ENCODE results near the gene AP2S1. TPM values are rescaled to one million over a fixed set of nuclear protein-coding genes. Genes with fewer than 3 reads are reported as not detected.
"Not testable (repeated sequence)": the region's sequence is repeated elsewhere in the genome, so short reads cannot be mapped to it uniquely, and the experiment has no call there.

Gene AP2S1
- total RNA-seq, 1 donor from 2014 or later: 77.3 TPM

DNA sequence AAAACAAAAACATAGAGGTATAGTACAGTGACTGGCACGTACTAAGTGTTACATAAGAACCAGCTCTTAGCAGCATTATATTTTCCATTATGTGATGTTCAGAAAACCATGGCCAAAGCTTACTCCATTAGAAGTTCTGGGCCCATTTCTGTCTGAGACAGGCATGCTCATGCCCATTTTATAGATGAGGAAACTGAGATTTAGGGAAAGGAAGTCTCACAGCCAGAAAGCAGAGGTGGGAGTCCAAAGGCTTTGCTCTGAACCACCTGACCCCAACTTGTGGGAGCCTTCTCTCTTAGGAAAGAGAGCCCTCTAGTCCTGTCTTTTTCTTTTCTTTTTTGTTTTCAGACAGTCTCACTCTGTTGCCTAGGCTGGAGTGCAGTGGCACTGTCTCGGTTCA is 2.3 kb downstream of the AP2S1 start:
- intact Hi-C loops (cut with DNase I): no loop called here
- DNase-seq (ENCODE audit: low spot score): peak; percentile 29

DNA sequence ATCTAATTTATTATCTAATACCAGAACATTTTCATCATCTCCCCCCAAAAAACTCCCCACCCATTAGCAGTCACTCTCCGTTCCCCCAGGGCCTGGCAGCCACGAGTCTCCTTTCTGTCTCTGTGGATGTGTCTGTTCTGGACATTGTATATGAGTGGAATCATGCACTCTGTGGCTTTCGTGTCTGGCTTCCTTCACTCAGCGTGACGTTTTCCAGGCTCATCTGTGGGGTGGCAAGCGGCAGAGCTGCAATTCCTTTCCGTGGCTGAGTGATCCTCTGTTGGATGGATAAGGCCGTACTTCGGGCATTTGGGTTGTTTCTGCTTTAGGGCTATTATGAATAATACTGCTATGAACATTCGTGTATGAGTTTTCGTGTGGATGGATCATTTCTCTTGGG is 3.1 kb downstream of the AP2S1 start:
- peak; percentile 9 for DNase-seq (ENCODE audit: low spot score)
- intact Hi-C loops (cut with DNase I): no loop called here

DNA sequence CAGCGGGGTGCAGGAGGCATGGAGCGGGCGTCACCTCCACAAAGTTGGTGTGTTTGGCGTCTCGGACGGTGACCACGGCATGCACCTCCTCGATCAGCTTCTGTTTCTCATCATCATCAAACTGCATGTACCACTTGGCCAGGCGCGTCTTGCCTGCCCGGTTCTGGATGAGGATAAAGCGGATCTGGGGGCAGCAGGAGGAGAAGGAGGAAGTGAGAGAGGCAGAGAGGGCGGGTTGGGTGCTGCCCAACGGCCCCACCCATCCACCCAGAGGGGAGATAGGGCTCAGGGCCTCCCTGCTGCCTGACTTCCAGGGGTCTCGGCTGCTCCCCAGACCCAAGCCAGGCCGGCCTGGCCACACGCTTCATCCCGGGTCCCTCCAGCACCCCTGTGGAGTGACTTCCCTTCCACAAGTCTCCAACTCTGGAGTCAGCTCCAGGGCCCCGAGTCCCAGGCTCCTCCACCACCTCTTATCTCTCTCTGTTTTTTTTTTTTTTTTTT is 4.6 kb downstream of the AP2S1 start:
- DNase-seq (ENCODE audit: low spot score): peak; percentile 71
- intact Hi-C loops (cut with DNase I): no loop called here

DNA sequence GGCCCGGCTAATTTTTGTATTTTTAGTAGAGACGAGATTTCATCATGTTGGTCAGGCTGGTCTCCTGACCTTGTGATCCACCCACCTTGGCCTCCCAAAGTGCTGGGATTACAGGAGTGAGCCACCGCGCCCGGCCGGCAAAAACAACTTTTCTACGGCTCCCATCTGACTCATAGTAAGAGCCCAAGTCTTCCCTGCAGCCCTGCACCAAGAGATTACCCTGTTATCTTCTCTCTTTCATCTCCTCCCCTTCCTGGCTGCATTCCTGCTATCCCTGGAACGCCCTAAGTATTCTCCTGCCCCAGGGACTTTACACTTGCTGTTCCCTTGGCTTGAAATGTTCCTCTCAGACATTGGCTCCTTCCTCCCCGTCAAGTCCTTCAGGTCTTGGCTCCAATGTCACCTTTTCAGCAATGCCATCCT is 6.6 kb downstream of the AP2S1 start:
- no peak for DNase-seq (ENCODE audit: low spot score)
- intact Hi-C loops (cut with DNase I): no loop called here

DNA sequence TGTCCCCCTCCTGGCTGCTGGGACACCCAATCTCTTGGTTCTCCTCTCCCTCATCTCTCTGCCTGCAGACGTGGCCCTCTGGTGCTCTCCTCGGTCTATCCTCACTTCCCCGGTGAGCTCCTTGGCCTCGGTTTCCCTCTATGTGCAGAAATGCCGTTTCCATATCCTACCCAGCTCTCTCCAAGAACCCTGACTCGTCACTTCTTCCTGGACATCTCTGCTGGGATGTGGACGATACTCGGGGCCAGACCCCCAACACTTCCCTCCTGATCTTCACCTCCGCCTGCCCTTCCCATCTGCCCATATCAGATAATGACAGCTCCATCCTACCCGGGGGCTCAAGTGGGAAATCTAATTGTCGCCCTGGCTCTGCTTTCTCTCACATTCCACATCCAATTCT is 7.9 kb downstream of the AP2S1 start:
- intact Hi-C loops (cut with DNase I): no loop called here
- no peak for DNase-seq (ENCODE audit: low spot score)

DNA sequence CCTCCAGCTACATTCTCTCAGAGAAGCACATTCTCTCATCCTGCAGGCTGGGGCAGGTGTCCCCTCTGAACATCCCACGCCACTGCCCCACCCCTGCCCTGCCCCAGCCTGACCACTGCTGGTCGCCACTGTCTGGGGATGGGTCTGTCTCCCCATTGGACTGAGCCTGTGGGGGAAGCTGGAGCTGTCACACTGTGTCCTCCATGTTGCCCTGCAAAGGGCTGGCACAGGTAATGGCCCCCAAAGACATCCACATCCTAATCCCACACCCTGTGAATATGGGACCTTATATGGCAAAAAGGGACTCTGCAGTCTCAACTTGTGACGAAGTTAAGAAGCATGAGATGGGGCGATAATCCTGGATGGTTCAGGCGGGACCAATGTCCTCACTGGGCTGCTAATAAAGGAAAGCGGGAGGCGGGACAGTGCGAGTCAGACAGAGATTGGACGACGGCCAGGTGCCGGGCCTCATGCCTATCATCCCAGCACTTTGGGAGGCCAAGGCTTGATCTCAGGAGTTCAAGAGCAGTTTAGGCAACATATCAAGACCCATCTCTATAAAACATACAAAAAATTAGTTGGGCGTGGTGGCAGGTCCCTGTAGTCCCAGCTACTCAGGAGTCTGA is 9.1 kb downstream of the AP2S1 start:
- DNase-seq (ENCODE audit: low spot score): peak; percentile 84
- intact Hi-C loops (cut with DNase I): no loop called here

DNA sequence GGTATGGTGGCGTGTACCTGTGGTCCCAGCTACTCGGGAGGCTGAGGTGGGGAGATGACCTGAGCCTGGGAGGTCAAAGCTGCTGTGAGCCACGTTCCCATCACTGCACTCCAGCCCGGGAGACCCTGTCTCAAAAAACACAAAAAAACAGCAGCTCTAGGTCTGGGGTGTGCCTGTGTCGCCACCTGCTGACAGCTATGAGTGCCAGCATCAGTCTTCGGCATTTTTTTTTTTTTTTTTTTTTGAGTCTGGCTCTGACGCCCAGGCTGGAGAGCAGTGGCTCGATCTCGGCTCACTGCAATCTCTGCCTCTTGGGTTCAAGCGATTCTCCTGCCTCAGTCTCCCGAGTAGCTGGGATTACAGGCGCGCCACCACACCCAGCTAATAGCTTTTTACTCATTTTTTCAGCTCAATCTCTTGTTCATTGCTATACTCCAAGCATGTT is 10.1 kb downstream of the AP2S1 start:
- DNase-seq (ENCODE audit: low spot score): no peak
- intact Hi-C loops (cut with DNase I): loop anchor here (1.0 kb wide), 1 partner anchor 83 kb away; no protein-coding TSS in a partner anchor

DNA sequence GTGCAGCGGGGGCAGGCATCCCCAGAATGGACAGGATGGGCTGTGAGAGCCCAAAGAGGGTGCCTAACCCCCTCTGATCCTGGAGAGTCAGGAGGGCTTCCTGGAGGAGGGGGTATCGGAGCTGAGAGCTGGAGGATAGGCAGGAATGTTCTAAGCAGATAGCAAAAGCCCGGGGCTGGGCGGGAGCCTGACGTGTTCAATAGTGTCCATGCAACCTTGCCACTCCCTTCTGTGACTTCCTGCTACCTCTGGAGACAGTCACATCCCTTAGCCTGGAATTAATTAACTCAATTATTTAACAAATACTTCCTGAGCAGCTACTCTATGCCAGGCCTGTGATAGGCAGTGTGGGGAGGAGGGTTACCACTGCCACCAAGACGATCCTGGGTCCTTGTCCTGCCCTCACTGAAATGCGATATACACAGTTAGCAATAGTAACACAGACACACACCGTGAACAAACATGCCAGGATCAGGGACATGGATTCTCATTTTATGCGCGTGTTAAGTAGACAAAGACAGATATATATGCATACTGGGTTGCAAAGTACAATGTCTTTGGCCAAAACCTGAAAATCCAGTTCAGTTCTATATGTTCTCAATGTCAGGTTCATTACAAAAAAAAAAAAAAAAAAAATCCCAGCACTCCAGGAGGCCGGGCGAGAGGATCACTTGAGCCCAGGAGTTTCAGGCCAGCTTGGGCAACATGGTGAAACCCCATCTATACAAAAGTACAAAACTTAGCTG is 10.7 kb downstream of the AP2S1 start:
- no peak for DNase-seq (ENCODE audit: low spot score)
- intact Hi-C loops (cut with DNase I): loop anchor here (1.0 kb wide), 1 partner anchor 83 kb away; no protein-coding TSS in a partner anchor

DNA sequence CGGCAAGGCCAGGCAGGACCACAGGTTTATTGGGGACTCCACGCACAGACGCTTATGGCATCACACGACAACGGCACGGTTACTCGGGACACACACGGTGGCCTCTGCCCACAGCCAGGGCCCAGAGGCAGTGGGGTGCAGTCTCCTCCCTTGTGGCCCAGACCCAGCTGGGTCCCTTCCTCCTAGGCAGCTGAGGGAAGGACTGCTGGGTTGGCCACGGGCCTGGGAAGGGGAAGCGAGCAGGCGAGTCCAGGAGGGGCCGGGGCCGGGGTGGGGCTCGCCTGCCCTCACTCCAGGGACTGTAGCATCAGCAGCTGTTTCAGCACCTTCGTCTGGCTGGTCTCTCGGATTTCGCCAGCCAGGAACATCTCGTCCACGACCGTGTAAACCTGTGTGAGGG is 12.5 kb downstream of the AP2S1 start:
- DNase-seq (ENCODE audit: low spot score): no peak
- intact Hi-C loops (cut with DNase I): no loop called here

DNA sequence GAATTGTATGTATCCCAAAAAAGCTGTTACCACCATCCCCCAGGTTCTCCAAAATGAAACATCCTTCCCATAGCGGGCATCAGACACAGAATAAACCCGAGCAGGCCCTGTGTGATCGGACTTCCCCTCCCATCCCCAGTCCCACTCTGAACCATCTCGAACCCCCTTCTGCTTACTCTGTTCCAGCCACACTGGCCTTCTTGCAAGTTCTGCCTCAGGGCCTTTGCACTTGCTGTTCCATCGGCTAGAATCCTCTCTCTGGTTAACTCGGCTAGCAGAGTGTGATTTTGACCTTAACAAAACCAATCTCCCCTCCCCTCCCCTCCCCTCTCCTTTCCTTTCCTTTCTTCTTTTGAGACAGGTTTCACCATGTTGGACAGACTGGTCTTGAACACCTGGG is 15.7 kb downstream of the AP2S1 start:
- no peak for DNase-seq (ENCODE audit: low spot score)
- intact Hi-C loops (cut with DNase I): no loop called here

DNA sequence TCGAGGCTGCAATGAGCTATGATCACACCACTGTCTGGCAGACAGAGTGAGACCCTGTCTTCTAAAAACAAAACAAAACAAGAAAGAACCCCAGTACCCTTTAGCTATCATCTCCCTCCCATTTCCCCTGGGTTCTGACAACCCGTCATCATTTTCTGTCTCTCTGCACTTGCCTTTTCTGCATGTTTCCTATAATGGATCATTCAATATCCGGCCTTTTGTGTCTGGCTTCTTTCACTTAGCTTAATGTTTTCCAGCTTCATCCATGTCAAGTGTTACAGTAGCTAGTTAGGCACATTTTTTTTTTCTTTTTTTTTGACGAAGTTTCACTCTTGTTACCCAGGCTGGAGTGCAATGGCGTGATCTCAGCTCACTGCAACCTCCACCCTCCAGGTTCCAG is 16.5 kb downstream of the AP2S1 start:
- no peak for DNase-seq (ENCODE audit: low spot score)
- intact Hi-C loops (cut with DNase I): no loop called here

DNA sequence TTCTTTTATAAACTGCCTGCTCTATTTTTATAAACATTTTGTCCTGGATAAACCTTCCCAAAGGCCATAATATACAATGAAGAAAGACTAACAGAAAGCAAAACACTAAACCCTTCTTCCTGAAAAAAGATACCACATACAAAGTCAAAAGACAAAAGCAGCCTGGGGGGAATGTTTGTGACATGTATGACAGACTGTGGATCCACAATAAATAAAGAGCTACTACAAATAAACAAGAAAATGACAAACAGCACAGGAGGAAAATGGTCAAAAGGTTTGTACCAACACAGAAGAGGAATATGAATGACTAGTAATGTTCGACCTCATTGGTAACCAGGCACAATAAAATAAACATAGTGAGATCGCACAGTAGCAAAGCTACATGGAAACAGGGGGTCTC is 19.8 kb downstream of the AP2S1 start:
- intact Hi-C loops (cut with DNase I): no loop called here
- no peak for DNase-seq (ENCODE audit: low spot score)

DNA sequence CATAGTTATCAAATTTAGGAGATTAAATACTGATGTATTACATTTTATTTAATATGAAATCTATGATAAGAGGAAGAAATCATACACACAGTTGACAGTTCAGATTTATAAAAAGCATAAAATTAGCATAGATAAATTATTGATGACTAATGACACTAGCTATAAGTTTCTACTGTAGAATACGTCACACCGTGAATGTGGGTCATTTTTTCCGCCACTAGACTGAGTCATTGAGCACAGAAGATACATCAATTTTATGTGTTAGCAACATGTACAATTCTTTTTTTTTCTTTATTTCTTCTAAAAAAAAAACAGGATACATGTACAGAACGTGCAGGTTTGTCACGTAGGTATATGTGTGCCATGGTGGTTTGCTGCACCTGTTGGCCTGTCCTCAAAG is 22.2 kb downstream of the AP2S1 start:
- no peak for DNase-seq (ENCODE audit: low spot score)
- intact Hi-C loops (cut with DNase I): no loop called here

DNA sequence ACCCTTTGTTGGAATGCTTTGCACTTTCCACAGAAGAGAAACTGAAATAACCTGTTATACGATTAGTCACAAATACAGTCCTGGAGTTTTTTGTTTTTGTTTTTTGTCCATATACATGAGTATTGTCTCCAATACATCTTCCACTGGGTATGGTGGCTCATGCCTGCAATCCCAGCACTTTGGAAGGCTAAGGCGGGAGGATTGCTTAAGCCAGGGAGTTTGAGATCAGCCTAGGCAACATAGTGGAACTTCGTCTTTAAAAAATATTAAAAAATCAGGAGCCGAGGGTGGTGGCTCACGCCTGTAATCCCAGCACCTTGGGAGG is 25.0 kb downstream of the AP2S1 start:
- no peak for DNase-seq (ENCODE audit: low spot score)

DNA sequence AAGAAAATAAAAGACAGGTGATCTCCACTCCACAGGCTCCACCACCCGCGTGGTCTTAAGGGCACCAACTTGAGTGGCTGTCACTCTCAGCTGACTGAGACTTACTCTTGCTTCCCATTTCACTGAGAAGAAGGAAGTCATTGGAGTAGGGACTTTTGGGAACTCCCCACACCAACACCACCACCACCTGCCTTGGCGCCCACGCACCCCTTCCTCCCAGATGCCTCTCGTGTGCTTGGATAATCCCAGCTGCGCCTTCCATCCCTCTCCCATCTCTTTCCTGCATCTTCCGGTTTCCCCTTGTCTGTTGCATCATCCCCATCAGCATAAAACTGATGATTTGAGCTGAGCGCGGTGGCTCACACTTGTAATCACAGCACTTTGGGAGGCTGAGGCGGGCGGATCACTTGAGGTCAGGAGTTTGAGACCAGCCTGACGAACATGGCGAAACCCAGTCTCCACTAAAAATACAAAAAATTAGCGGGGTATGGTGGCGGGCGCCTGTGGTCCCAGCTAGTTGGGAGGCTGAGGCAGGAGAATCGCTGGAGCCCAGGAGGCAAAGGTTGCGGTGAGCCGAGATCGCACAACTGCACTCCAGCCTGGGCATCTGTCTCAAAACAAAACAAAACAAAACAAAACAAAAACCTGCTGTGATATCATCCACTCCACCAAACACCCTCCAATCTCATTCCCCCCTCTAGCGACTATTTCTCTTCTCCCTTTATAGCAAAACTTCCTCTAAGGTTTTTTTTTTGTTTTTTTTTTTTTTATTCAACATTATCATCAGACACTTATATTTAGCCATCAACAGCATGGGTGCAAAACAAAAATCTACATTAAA is 25.5 kb downstream of the AP2S1 start:
- DNase-seq (ENCODE audit: low spot score): no peak
- intact Hi-C loops (cut with DNase I): no loop called here

More for the DNA sequence above, 25.0 kb downstream of the AP2S1 start:
- intact Hi-C loops (cut with DNase I): no loop called here

DNA sequence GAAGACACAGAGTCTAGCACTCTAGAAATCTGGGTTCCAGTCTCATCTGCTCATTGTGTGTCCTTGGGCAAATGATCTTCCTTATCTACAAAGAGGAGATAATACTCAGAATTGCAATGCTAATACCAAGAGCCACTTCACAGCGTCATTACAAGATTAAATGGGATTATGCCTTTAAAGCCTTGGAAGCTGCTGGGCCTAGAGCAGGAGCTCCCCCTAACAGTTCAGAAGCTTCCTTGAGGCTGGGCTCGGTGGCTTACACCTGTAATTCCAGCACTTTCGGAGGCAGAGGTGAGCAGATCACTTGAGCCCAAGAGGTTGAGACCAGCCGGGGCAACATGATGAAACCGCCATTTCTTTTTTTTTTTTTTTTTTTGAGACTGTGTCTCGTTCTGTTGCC is 27.6 kb downstream of the AP2S1 start:
- no peak for DNase-seq (ENCODE audit: low spot score)
- intact Hi-C loops (cut with DNase I): no loop called here

DNA sequence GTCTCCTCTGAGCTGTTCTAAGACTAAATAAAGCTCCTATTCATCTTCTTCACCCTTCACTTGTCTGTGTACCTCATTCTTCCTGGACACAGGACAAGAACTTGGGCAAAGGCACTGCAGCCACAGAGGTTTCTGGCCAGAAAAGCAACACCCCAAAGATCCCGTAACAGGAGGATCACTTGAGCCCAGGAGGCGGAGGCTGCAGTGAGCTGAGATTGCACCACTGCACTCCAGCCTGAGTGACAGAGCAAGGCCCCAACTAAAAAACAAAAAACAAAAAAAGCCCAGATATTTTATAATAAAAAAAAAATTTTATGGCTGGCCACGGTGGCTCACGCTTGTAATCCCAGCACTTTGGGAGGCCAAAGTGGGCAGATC is 28.2 kb downstream of the AP2S1 start:
- intact Hi-C loops (cut with DNase I): not testable (repeated sequence)

DNA sequence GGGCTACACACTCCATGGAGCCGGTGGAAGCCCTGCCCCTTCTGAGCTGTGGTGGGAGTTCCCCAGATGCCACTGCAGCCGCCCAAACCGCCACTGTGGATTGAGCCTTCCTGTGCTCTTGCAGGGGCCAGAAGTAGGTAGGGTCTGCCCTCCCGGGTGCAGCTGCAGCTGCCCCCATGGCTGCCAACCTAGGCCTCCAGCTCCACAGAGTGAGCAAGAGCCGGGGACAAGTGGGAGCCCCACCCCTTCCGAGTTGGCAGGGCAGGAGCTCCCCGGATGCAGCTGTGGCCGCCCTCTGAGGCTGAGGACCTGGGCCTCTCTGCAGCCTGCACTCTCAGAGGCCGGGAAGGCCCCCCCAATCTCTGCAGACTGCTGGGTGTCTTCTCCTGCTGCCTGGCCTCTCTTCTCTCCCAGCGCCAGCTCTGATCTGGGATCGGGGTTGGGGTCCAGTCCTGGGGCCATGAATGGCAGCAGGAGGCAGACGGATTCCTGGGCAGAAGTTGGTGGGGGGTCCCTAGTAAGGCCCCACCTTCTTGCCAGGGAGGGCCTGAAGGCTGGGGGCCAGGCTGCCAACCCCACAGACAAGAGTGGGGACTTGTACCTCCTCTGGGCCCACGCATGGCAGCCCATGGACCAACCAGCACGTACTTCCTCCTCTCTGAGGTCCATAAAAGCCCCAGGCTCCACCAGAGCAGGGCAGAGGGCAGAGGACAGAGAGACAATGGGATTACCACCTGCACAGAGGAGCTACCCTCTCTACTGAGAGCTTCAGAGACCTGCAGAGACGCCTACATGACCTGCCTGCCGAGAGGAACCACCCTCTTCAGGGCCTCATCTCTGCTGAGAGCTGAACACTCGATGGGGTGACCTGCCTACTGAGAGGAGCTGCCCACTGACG is 28.9 kb downstream of the AP2S1 start:
- no peak for DNase-seq (ENCODE audit: low spot score)
- intact Hi-C loops (cut with DNase I): no loop called here

More for the DNA sequence above, 28.2 kb downstream of the AP2S1 start:
- DNase-seq (ENCODE audit: low spot score): not testable (repeated sequence)

DNA sequence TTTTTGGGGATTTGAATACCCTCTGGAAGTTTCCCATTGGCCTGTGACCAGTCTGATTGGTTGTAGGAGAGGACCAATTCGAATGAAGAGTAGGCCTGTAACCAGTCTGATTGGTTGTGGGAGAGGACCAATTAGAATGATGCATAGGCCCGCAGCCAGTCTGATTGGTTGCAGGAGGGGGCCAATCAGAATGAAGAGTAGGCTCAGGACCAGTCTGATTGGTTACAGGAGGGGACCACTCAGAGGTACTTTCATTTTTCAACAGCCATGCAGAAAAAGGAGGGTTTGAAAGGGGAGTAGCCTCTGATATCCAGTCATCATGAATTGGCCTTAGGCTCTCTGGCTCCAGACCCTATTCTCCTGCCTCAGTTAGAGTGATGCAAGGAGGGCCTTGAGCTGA is 31.8 kb downstream of the AP2S1 start:
- intact Hi-C loops (cut with DNase I): no loop called here
- no peak for DNase-seq (ENCODE audit: low spot score)
